A549 (cell line): ENCODE measurements around the gene VDAC2. TPM values are rescaled to one million over a fixed set of nuclear protein-coding genes. Genes with fewer than 3 reads are reported as not detected.

Experiments
- ATAC-seq, 2 experiments: fragments of 200-7000 bp in 1 of 2; fragments of >200 bp in 1 of 2; cut with Nextera tagmentation in 1 of 2; cut with Tn5 transposase in 1 of 2; 3 replicates each; pipeline versions ENCODE4 v1.8.0 to v1.9.1; 2018 to 2020; ENCODE audit warnings: mild to moderate bottlenecking in 1 of 2, moderate library complexity in 1 of 2
- CTCF ChIA-PET: fragments of 300-600 bp; sonication (Branson Sonifier 250); formaldehyde crosslinking; extraction: SDS; loops from one replicate; lab custom pipeline; 2021; ENCODE audit warnings: antibody characterized with exemption, inconsistent platforms; lab: Yijun Ruan, JAX
- POLR2A ChIA-PET: fragments of 350-600 bp; formaldehyde crosslinking; extraction: SDS; loops from one replicate; lab custom pipeline; 2021; ENCODE audit warnings: antibody characterized with exemption, inconsistent platforms; lab: Yijun Ruan, JAX
- DNase-seq, 2 experiments: peaks; one replicate each; pipeline versions ENCODE4 v3.0.0 to v3.0.0-alpha.2; 2011 to 2016; ENCODE audit warnings: low read depth in 1 of 2, low spot score in 1 of 2
- FAIRE-seq: peaks from 2 replicates; lab custom pipeline; 2011; peaks lifted over from hg19 to GRCh38; lab: Jason Lieb, UNC
- H3K27ac ChIP-seq, 2 experiments: fragments of >200 bp; sonication (Bioruptor Twin); formaldehyde crosslinking; 3 replicates each; pipeline ENCODE4 v1.5.1; 2016 to 2017
- H3K4me1 ChIP-seq: fragments of >200 bp; sonication (Bioruptor Twin); formaldehyde crosslinking; 3 replicates; pipeline ENCODE4 v1.6.1; 2016
- H3K4me2 ChIP-seq: fragments of >200 bp; sonication (Bioruptor Twin); formaldehyde crosslinking; 3 replicates; pipeline ENCODE4 v1.6.1; 2016
- H3K4me3 ChIP-seq: fragments of >200 bp; sonication (Bioruptor Twin); formaldehyde crosslinking; 3 replicates; pipeline ENCODE4 v1.5.1; 2016
- H3K9me3 ChIP-seq: fragments of >200 bp; sonication (Bioruptor Twin); formaldehyde crosslinking; 3 replicates; pipeline ENCODE4 v1.6.1; 2016
- CBX8 ChIP-seq: fragments of 200-600 bp; sonication (generic); IDR thresholded peaks from 2 replicates; pipeline ENCODE4 v1.6.1; 2016
- CEBPB ChIP-seq, 2 experiments: fragments of >200 bp in 1 of 2; sonication (Bioruptor Twin) in 1 of 2; formaldehyde crosslinking in 1 of 2; IDR thresholded peaks; 2 replicates each; pipeline ENCODE4 v1.6.1; 2012 to 2016
- CHD2 ChIP-seq: fragments of 150-350 bp; IDR thresholded peaks from 2 replicates; pipeline ENCODE4 v1.6.1; 2014; ENCODE audit warnings: low read length; ENCODE audit not compliant: partially characterized antibody
- CTCF ChIP-seq: fragments of >200 bp; sonication (Bioruptor Twin); formaldehyde crosslinking; IDR thresholded peaks from 3 replicates; pipeline ENCODE4 v1.5.1; 2016
- EHMT2 ChIP-seq: fragments of 200-600 bp; sonication (generic); IDR thresholded peaks from 2 replicates; pipeline ENCODE4 v1.6.1; 2016; ENCODE audit warnings: antibody characterized with exemption, low read depth, mild to moderate bottlenecking, moderate library complexity
- ESRRA ChIP-seq: fragments of 150-350 bp; IDR thresholded peaks from 2 replicates; pipeline ENCODE4 v1.6.1; 2014; ENCODE audit warnings: mild to moderate bottlenecking, low read length, borderline replicate concordance
- FOSL2 ChIP-seq, 2 experiments: fragments of 450-650 bp in 1 of 2; fragments of >200 bp in 1 of 2; sonication (Bioruptor Twin) in 1 of 2; formaldehyde crosslinking; IDR thresholded peaks; 2 replicates each; pipeline versions ENCODE4 v1.5.0 to v1.6.1; 2016 to 2020; ENCODE audit warnings: mild to moderate bottlenecking in 1 of 2, moderate library complexity in 1 of 2
- GATA3 ChIP-seq: IDR thresholded peaks from 2 replicates; pipeline ENCODE4 v1.6.1; 2012; ENCODE audit warnings: borderline replicate concordance
- MAFK ChIP-seq: fragments of 450-650 bp; IDR thresholded peaks from 2 replicates; pipeline ENCODE4 v1.6.1; 2014; ENCODE audit not compliant: partially characterized antibody
- MAX ChIP-seq: IDR thresholded peaks from 2 replicates; pipeline ENCODE4 v1.6.1; 2012
- NR3C1 ChIP-seq: fragments of >200 bp; sonication (Bioruptor Twin); formaldehyde crosslinking; IDR thresholded peaks from 3 replicates; pipeline ENCODE4 v1.6.1; 2017
- RFX5 ChIP-seq: fragments of 450-650 bp; IDR thresholded peaks from 2 replicates; pipeline ENCODE4 v1.7.1; 2014; ENCODE audit warnings: antibody characterized with exemption, mild to moderate bottlenecking, moderate library complexity
- ZC3H11A ChIP-seq: fragments of 450-650 bp; IDR thresholded peaks from 2 replicates; pipeline ENCODE4 v1.6.1; 2014; ENCODE audit warnings: antibody characterized with exemption, mild to moderate bottlenecking
- WGBS: methylation state at CpG from one replicate; pipeline ENCODE4 v1.1.6; 2017; ENCODE audit errors: missing lambda C conversion rate; 5-methylcytosine and 5-hydroxymethylcytosine counted together
- polyA plus RNA-seq, 4 experiments: library from polyadenylated mRNA; depleted of rRNA in 3 of 4; stranded (reverse); fragments of >200 nt; fragmentation: RNase III in 1 of 4; extraction: RNeasy Plus Mini Kit Qiagen cat#74134 plus additional on column Dnase treatment in 1 of 4; gene quantifications; 2 replicates in 3 of 4; 3 replicates in 1 of 4; pipeline ENCODE4 v1.2.3, GENCODE V29; 2011 to 2017

VDAC2 gene
- polyA plus RNA-seq, 2 of the 4 experiments (the other 2 are of a cell fraction) = 273 to 285 TPM

- TF ChIP-seq ZC3H11A (no peak), CBX8 (no peak), CHD2 (no peak), GATA3 (no peak), FOSL2 (IDR thresholded peaks at IDR 0.05) (no peak), FOSL2 (CRISPR knock-in tag; IDR thresholded peaks at IDR 0.05) (no peak)
These were observed 25.0 kb downstream of the VDAC2 start, which contains the start of gene COMTD1 (continued) for GRCh38 chr10:75235375-75236177.

- Histone ChIP-seq H3K4me1 (peaks cover 15% of the 10 kb centered on the region), H3K9me3 (no peaks in the 10 kb centered on the region), H3K27ac (peak overlapping the region; percentile 5 to 98; a peak in 4 of 6 replicates)
- WGBS = 50% methylated on average over 12 of the region's 12 CpGs
- TF ChIP-seq CEBPB (IDR thresholded peaks at IDR 0.05) (no peak), MAFK (peak; percentile 2), ESRRA (no peak), NR3C1 (no peak)
- TF ChIP-seq, all 56 proteins: peak for 1
- no peak for FAIRE-seq
- CTCF ChIA-PET = interaction anchor here (0.6 to 22.8 kb wide), 54 partner anchors 8 to 1081 kb away, joined by 3 to 479 read pairs (median 4); partner anchors contain the start of genes SAMD8 and VDAC2
- H3K4me3 ChIP-seq = no peak overlapping the region; the same call in 2 of the 3 replicates
- POLR2A ChIA-PET = interaction anchor here (0.6 to 2.5 kb wide), 2 partner anchors 26 to 179 kb away, joined by 3 to 12 read pairs; partner anchors contain the start of gene VDAC2
- no peak for ATAC-seq
- peak overlapping the region; percentile 31; the same call in 2 of the 3 replicates for H3K4me2 ChIP-seq
- DNase-seq = no peak
These were observed 25.7 kb downstream of the VDAC2 start for GRCh38 chr10:75236178-75236825.

GRCh38 chr10:75238182-75239095, 27.8 kb downstream of the VDAC2 start:
- Histone ChIP-seq H3K4me3 (no peak overlapping the region), H3K9me3 (no peaks in the 10 kb centered on the region), H3K4me2 (no peak overlapping the region), H3K4me1 (peaks cover 9% of the 10 kb centered on the region), H3K27ac (no peak overlapping the region)
- ATAC-seq = no peak
- POLR2A ChIA-PET = interaction anchor here (0.6 kb wide), 1 partner anchor 47 kb away, joined by 3 read pairs; no protein-coding TSS in a partner anchor
- CTCF ChIA-PET = interaction anchor here (1.3 to 22.8 kb wide), 8 partner anchors 8 to 996 kb away, joined by 3 to 479 read pairs (median 48); partner anchors contain the start of genes SAMD8 and VDAC2
- FAIRE-seq = no peak
- 86% methylated on average over 24 of the region's 37 CpGs for WGBS
- DNase-seq = no peak
- TF ChIP-seq MAFK = no peak
- TF ChIP-seq MAX = no peak
- TF ChIP-seq CTCF = no peak
- no peak for TF ChIP-seq NR3C1
- no peak for TF ChIP-seq ZC3H11A

- POLR2A ChIA-PET = no interaction called here
- 0 out of 3 replicates have a peak, but pooled peaks cover 4% of the 10 kb centered on the region for H3K4me1 ChIP-seq
- TF ChIP-seq CEBPB (IDR thresholded peaks at IDR 0.05) (no peak), EHMT2 (no peak), RFX5 (no peak), MAFK (no peak)
- TF ChIP-seq, all 56 proteins: peak for 0
- no peak for DNase-seq
- no peaks in the 10 kb centered on the region for H3K9me3 ChIP-seq
- H3K27ac ChIP-seq = no peak overlapping the region
- ATAC-seq = no peak
- H3K4me2 ChIP-seq = no peak overlapping the region
- H3K4me3 ChIP-seq = no peak overlapping the region
- FAIRE-seq = no peak
- 78% methylated on average over 11 of the region's 11 CpGs for WGBS
- CTCF ChIA-PET = interaction anchor here (1.1 to 22.8 kb wide), 5 partner anchors 7 to 106 kb away, joined by 3 to 479 read pairs (median 42); partner anchors contain the start of gene VDAC2
These were observed 28.6 kb downstream of the VDAC2 start for GRCh38 chr10:75239096-75239790.
